ENCODE measurements around the gene IL25.
"Not testable (repeated sequence)": the region's sequence is repeated elsewhere in the genome, so short reads cannot be mapped to it uniquely, and the experiment has no call there.

The IL25 gene

GRCh38 chr14:23413681-23414080 lies 41.1 kb downstream of the IL25 start:
- no peak for DNase-seq

- no peak for DNase-seq
Observed at GRCh38 chr14:23414254-23414653, 41.6 kb downstream of the IL25 start.

GRCh38 chr14:23414906-23415820 lies 42.6 kb downstream of the IL25 start:
- no peak for DNase-seq

GRCh38 chr14:23415821-23416778 lies 43.5 kb downstream of the IL25 start:
- DNase-seq: no peak

GRCh38 chr14:23416801-23417200 lies 44.2 kb downstream of the IL25 start:
- no peak for DNase-seq

GRCh38 chr14:23417269-23417668 lies 44.7 kb downstream of the IL25 start:
- DNase-seq: not testable (repeated sequence)

- DNase-seq: no peak
Observed at GRCh38 chr14:23418021-23418420, 45.4 kb downstream of the IL25 start.

GRCh38 chr14:23419646-23420045 lies 47.0 kb downstream of the IL25 start:
- DNase-seq: not testable (repeated sequence)

- DNase-seq: no peak
Observed at GRCh38 chr14:23421594-23421993, 49.0 kb downstream of the IL25 start.

GRCh38 chr14:23423657-23424056 lies 51.0 kb downstream of the IL25 start:
- no peak for DNase-seq

GRCh38 chr14:23425169-23425568 lies 52.6 kb downstream of the IL25 start:
- DNase-seq: no peak

GRCh38 chr14:23425798-23426197 lies 53.2 kb downstream of the IL25 start:
- DNase-seq: not testable (repeated sequence)
